ENCODE data around the gene IFNL1.

The IFNL1 gene

DNA sequence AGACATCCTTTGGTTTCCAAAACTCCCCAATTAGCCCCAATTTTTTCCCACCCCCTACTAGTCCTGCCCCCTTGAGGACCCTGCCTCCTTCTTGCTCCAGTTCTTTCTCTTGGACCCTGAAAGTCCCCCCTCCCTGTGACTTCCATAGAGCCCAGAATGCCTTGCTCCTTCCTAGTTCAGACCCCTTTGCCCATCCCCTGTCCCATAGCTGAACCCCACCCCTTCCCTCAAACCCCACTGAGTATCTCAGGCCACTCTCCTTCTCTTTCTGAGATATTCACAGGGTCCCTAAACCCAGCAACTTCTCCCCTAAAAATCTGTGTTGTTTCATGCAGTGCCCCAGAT, 25.6 kb downstream of the IFNL1 start:
- TF ChIP-seq, protein P1, sequence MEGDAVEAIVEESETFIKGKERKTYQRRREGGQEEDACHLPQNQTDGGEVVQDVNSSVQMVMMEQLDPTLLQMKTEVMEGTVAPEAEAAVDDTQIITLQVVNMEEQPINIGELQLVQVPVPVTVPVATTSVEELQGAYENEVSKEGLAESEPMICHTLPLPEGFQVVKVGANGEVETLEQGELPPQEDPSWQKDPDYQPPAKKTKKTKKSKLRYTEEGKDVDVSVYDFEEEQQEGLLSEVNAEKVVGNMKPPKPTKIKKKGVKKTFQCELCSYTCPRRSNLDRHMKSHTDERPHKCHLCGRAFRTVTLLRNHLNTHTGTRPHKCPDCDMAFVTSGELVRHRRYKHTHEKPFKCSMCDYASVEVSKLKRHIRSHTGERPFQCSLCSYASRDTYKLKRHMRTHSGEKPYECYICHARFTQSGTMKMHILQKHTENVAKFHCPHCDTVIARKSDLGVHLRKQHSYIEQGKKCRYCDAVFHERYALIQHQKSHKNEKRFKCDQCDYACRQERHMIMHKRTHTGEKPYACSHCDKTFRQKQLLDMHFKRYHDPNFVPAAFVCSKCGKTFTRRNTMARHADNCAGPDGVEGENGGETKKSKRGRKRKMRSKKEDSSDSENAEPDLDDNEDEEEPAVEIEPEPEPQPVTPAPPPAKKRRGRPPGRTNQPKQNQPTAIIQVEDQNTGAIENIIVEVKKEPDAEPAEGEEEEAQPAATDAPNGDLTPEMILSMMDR (IDR thresholded peaks at IDR 0.05; ENCODE audit: insufficient read depth, low read length, poor library complexity, severe bottlenecking), result no peak
- Histone ChIP-seq H3K27me3 (replicated peaks; ENCODE audit: control insufficient read depth, insufficient read depth, low read length) (no peaks in the 10 kb centered on the region), H3K36me3 (ENCODE audit: control insufficient read depth, insufficient read depth, low read length) (no peaks in the 10 kb centered on the region), H3K4me3 (replicated peaks; ENCODE audit: low read depth, low read length) (no peak overlapping the region)
- no peak for DNase-seq (ENCODE audit: extremely low read depth, insufficient read length)

DNA sequence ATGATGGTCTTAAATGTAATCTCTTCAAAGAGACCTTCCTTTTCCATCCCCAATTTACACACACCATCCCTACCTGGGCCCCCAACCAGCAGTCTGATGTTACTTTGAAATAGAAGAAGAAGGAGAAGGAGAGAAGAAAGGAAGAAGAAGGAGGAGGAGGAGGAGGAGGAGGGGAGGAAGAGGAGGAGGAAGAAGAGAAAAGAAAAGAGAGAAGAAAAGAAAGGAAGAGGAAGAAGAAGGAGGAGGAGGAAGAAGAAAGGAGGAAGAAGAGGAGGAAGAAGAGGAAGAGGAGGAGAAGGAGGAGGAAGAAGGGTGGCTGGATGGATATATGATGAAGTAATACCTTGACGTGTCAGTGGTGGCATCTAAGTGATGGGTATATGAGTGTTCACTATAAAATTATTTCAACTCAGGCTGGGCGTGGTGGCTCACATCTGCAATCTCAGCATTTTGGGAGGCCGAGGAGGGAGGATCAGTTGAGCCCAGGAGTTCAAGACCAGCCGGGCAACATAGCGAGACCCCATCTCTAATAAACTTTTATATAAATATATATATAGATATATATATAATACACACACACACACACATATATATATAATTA, 28.1 kb downstream of the IFNL1 start:
- no peak overlapping the region for H3K4me3 ChIP-seq (replicated peaks; ENCODE audit: low read depth, low read length)
- no peak for DNase-seq (ENCODE audit: extremely low read depth, insufficient read length)
- peaks cover 4% of the 10 kb centered on the region for H3K36me3 ChIP-seq (ENCODE audit: control insufficient read depth, insufficient read depth, low read length)
- TF ChIP-seq, protein P1 (IDR thresholded peaks at IDR 0.05; ENCODE audit: insufficient read depth, low read length, poor library complexity, severe bottlenecking), result no peak
- no peaks in the 10 kb centered on the region for H3K27me3 ChIP-seq (replicated peaks; ENCODE audit: control insufficient read depth, insufficient read depth, low read length)

- no peak overlapping the region for H3K4me3 ChIP-seq (replicated peaks; ENCODE audit: low read depth, low read length)
- no peak for DNase-seq (ENCODE audit: extremely low read depth, insufficient read length)
- no peaks in the 10 kb centered on the region for H3K27me3 ChIP-seq (replicated peaks; ENCODE audit: control insufficient read depth, insufficient read depth, low read length)
- TF ChIP-seq, protein P1 (IDR thresholded peaks at IDR 0.05; ENCODE audit: insufficient read depth, low read length, poor library complexity, severe bottlenecking), result no peak
- peaks cover 6% of the 10 kb centered on the region for H3K36me3 ChIP-seq (ENCODE audit: control insufficient read depth, insufficient read depth, low read length)
Measured at GRCh38 chr19:39325778-39326665, 29.8 kb downstream of the IFNL1 start.

- Histone ChIP-seq H3K27me3 (replicated peaks; ENCODE audit: control insufficient read depth, insufficient read depth, low read length) (no peaks in the 10 kb centered on the region), H3K36me3 (ENCODE audit: control insufficient read depth, insufficient read depth, low read length) (peaks cover 7% of the 10 kb centered on the region), H3K4me3 (replicated peaks; ENCODE audit: low read depth, low read length) (no peak overlapping the region)
- no peak for DNase-seq (ENCODE audit: extremely low read depth, insufficient read length)
- TF ChIP-seq, protein P1 (IDR thresholded peaks at IDR 0.05; ENCODE audit: insufficient read depth, low read length, poor library complexity, severe bottlenecking), result no peak
Measured at GRCh38 chr19:39327363-39328045, 31.3 kb downstream of the IFNL1 start.

DNA sequence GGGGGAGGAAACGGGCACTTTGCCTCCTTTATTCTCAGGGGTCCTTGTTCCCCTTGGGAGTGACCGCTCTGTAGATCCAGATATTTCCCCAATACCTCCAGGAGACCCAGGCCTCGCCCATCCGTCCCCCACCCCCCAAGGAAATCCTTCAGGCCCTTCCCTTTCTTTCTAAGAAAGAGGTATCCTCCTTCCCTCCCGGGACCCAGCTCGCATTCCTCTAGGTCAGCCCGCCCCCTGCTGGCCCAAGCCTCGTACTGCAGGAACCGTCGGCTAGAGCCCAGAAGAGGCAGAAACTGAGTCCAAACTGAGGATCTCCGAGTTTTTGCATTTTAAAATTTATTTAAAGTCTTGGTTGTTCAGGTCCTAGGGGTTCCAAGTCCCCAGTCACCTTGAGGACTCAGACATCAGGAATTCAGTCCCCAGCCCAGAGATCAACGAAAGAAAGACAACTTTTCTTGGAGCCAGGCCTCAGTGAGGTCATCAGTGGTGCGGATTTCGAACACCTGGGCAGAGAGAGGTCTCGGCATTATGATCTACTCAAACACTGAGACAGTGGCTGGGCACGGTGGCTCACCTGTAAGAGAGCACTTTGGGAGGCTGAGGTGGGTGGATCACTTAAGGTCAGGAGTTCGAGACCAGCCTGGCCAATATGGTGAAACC, 32.0 kb downstream of the IFNL1 start:
- DNase-seq (ENCODE audit: extremely low read depth, insufficient read length), result peak; percentile 50
- H3K27me3 ChIP-seq (replicated peaks; ENCODE audit: control insufficient read depth, insufficient read depth, low read length), result no peaks in the 10 kb centered on the region
- H3K4me3 ChIP-seq (replicated peaks; ENCODE audit: low read depth, low read length), result no peak overlapping the region
- TF ChIP-seq, protein P1 (IDR thresholded peaks at IDR 0.05; ENCODE audit: insufficient read depth, low read length, poor library complexity, severe bottlenecking), result peak; percentile 98
- H3K36me3 ChIP-seq (ENCODE audit: control insufficient read depth, insufficient read depth, low read length), result peaks cover 7% of the 10 kb centered on the region
